Uterus (tissue), 2 donors: Measurements from ENCODE around the gene GRIP1.

ENCODE experiments used
- POLR2A ChIP-seq, 2 donors: fragments of 450-650 bp; IDR thresholded peaks; one replicate each; pipeline ENCODE4 v1.6.1; 2016; ENCODE audit warnings: antibody characterized with exemption in 2 of 2, mild to moderate bottlenecking in 1 of 2, moderate library complexity in 1 of 2
- TF ChIP-seq, protein P1 (sequence below), 4 experiments: fragments of 200-600 bp in 2 of 4; fragments of 450-650 bp in 2 of 4; sonication (generic) in 2 of 4; IDR thresholded peaks; one replicate each; pipeline ENCODE4 v1.5.1; 2016 to 2019; ENCODE audit warnings: antibody characterized with exemption in 4 of 4, mild to moderate bottlenecking in 2 of 4, moderate library complexity in 1 of 4

DNA sequence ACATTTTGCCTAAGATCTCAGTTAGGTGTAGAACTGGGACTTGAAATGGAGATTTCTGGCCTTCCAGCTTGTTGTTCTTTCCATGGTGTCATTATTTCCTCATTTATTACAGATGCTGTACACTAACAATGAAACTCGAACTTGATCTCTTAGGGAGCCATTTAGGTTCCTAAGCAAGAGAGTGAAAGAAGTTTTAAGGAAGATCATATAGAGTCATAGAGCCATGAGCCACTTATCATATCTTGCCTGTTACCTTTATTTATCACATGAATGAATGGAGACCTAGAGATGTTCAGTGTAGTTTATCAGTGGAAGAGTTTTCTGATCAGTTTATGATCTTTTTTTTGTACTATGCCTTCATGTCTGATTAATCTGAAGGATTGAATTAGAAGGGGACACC, 366.7 kb downstream of the GRIP1 start:
- TF ChIP-seq, protein P1, sequence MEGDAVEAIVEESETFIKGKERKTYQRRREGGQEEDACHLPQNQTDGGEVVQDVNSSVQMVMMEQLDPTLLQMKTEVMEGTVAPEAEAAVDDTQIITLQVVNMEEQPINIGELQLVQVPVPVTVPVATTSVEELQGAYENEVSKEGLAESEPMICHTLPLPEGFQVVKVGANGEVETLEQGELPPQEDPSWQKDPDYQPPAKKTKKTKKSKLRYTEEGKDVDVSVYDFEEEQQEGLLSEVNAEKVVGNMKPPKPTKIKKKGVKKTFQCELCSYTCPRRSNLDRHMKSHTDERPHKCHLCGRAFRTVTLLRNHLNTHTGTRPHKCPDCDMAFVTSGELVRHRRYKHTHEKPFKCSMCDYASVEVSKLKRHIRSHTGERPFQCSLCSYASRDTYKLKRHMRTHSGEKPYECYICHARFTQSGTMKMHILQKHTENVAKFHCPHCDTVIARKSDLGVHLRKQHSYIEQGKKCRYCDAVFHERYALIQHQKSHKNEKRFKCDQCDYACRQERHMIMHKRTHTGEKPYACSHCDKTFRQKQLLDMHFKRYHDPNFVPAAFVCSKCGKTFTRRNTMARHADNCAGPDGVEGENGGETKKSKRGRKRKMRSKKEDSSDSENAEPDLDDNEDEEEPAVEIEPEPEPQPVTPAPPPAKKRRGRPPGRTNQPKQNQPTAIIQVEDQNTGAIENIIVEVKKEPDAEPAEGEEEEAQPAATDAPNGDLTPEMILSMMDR (IDR thresholded peaks at IDR 0.05) = no peak
- TF ChIP-seq POLR2A (IDR thresholded peaks at IDR 0.05) = no peak
